Smooth muscle cell (in vitro differentiated cells): ENCODE measurements around the gene CAP1. TPM values are rescaled to one million over a fixed set of nuclear protein-coding genes. Genes with fewer than 3 reads are reported as not detected.
A peak's percentile ranks its signal among the peaks of the same experiment; 100 is the strongest.

ENCODE experiments used
- DNase-seq: peaks from one replicate; lab custom pipeline; 2025; ENCODE audit not compliant: unreplicated experiment; lab: John Stamatoyannopoulos, UW
- H2AFZ ChIP-seq: fragments of 200-600 bp; sonication (generic); 2 replicates; pipeline ENCODE4 v1.6.0; 2016; ENCODE audit warnings: antibody characterized with exemption, low read depth, mild to moderate bottlenecking
- H3F3A ChIP-seq: fragments of 200-600 bp; sonication (generic); 2 replicates; pipeline ENCODE4 v1.6.0; 2017; ENCODE audit warnings: antibody characterized with exemption, low read depth
- H3K27ac ChIP-seq: fragments of 200-600 bp; sonication (generic); 2 replicates; pipeline ENCODE4 v1.5.1; 2016; ENCODE audit warnings: low read depth, mild to moderate bottlenecking
- H3K27me3 ChIP-seq: fragments of 200-600 bp; sonication (generic); 2 replicates; pipeline ENCODE4 v1.6.1; 2016; ENCODE audit warnings: low read depth, mild to moderate bottlenecking
- H3K36me3 ChIP-seq: fragments of 200-600 bp; sonication (generic); 2 replicates; pipeline ENCODE4 v1.5.1; 2016; ENCODE audit warnings: low read depth
- H3K4me1 ChIP-seq: fragments of 200-600 bp; sonication (generic); 2 replicates; pipeline ENCODE4 v1.5.1; 2016; ENCODE audit warnings: low read depth
- H3K4me2 ChIP-seq: fragments of 200-600 bp; sonication (generic); 2 replicates; pipeline ENCODE4 v1.6.0; 2016; ENCODE audit warnings: mild to moderate bottlenecking
- H3K4me3 ChIP-seq: fragments of 200-600 bp; sonication (generic); 2 replicates; pipeline ENCODE4 v1.5.1; 2016; ENCODE audit warnings: mild to moderate bottlenecking
- H3K79me2 ChIP-seq: fragments of 200-600 bp; sonication (generic); 2 replicates; pipeline ENCODE4 v1.6.0; 2016; ENCODE audit warnings: low read depth, mild to moderate bottlenecking
- H3K9ac ChIP-seq: fragments of 200-600 bp; sonication (generic); 2 replicates; pipeline ENCODE4 v1.6.0; 2016; ENCODE audit warnings: low read depth
- H3K9me3 ChIP-seq: fragments of 200-600 bp; sonication (generic); replicated peaks from 2 replicates; pipeline ENCODE4 v1.5.1; 2016; ENCODE audit warnings: low read depth
- H4K20me1 ChIP-seq: fragments of 200-600 bp; sonication (generic); 2 replicates; pipeline ENCODE4 v1.6.0; 2016; ENCODE audit warnings: low read depth
- CTCF ChIP-seq: fragments of 200-600 bp; sonication (generic); IDR thresholded peaks from 2 replicates; pipeline ENCODE4 v1.5.1; 2017; ENCODE audit warnings: borderline replicate concordance, mild to moderate bottlenecking, antibody characterized with exemption; ENCODE audit not compliant: insufficient read depth, poor library complexity, severe bottlenecking
- WGBS: methylation state at CpG from one replicate; pipeline ENCODE4 v1.1.7; 2016; ENCODE audit warnings: low lambda C conversion rate; 5-methylcytosine and 5-hydroxymethylcytosine counted together
- polyA plus RNA-seq: library from polyadenylated mRNA; unstranded; fragments of >200 nt; fragmentation: Nextera tagmentation; extraction: Ambion mirVana; gene quantifications from 2 replicates; pipeline ENCODE4 v1.2.1, GENCODE V29; 2016
- total RNA-seq: library from RNA; depleted of rRNA; stranded (reverse); fragments of >200 nt; gene quantifications from 2 replicates; pipeline ENCODE4 v1.2.3, GENCODE V29; 2014

Gene CAP1
- total and polyA plus RNA-seq, 2 experiments from 2014 or later, result 381 to 390 TPM

GRCh38 chr1:40075266-40075665 lies 34.7 kb downstream of the CAP1 start:
- no peak for DNase-seq
- WGBS, result 96% methylated on average over 4 of the region's 4 CpGs
- Histone ChIP-seq H3K79me2 (no peaks in the 10 kb centered on the region), H3K4me2 (no peak overlapping the region), H3K27me3 (no peaks in the 10 kb centered on the region), H2AFZ (no peak overlapping the region), H3K9me3 (no peaks in the 10 kb centered on the region), H4K20me1 (no peaks in the 10 kb centered on the region), H3K36me3 (peaks cover 19% of the 10 kb centered on the region), H3K27ac (no peak overlapping the region), H3K4me3 (no peak overlapping the region), H3K4me1 (no peaks in the 10 kb centered on the region), H3F3A (peaks cover 30% of the 10 kb centered on the region), H3K9ac (no peak overlapping the region)
- no peak for TF ChIP-seq CTCF

- no peaks in the 10 kb centered on the region for H3K4me1 ChIP-seq
- peak overlapping the region; percentile 64 for H3K27ac ChIP-seq
- no peak overlapping the region for H3K4me3 ChIP-seq
- peaks cover 30% of the 10 kb centered on the region for H3F3A ChIP-seq
- H3K27me3 ChIP-seq, result no peaks in the 10 kb centered on the region
- H3K4me2 ChIP-seq, result peak overlapping the region; percentile 38
- H4K20me1 ChIP-seq, result no peaks in the 10 kb centered on the region
- TF ChIP-seq CTCF, result no peak
- H3K9ac ChIP-seq, result no peak overlapping the region
- 24% methylated on average over 5 of the region's 5 CpGs for WGBS
- H3K79me2 ChIP-seq, result no peaks in the 10 kb centered on the region
- peaks cover 9% of the 10 kb centered on the region for H3K36me3 ChIP-seq
- no peak overlapping the region for H2AFZ ChIP-seq
- DNase-seq, result no peak
- no peaks in the 10 kb centered on the region for H3K9me3 ChIP-seq
Measured at GRCh38 chr1:40076895-40077312, 36.4 kb downstream of the CAP1 start.

GRCh38 chr1:40078512-40079333 lies 38.2 kb downstream of the CAP1 start:
- H3K79me2 ChIP-seq, result no peaks in the 10 kb centered on the region
- 91% methylated on average over 5 of the region's 5 CpGs for WGBS
- H3K4me2 ChIP-seq, result no peak overlapping the region
- peak; percentile 67 for TF ChIP-seq CTCF
- no peaks in the 10 kb centered on the region for H3K36me3 ChIP-seq
- H2AFZ ChIP-seq, result no peak overlapping the region
- H3K27ac ChIP-seq, result no peak overlapping the region
- H3K27me3 ChIP-seq, result no peaks in the 10 kb centered on the region
- no peak overlapping the region for H3K9ac ChIP-seq
- no peaks in the 10 kb centered on the region for H4K20me1 ChIP-seq
- no peaks in the 10 kb centered on the region for H3K4me1 ChIP-seq
- no peak for DNase-seq
- H3K4me3 ChIP-seq, result no peak overlapping the region
- H3F3A ChIP-seq, result peaks cover 20% of the 10 kb centered on the region
- no peaks in the 10 kb centered on the region for H3K9me3 ChIP-seq
